SK-N-SH (cell line): ENCODE results near the gene MRM2. TPM values are rescaled to one million over a fixed set of nuclear protein-coding genes. Genes with fewer than 3 reads are reported as not detected.

Experiments
- CTCF ChIA-PET: fragments of 300-600, 350-600 bp; formaldehyde crosslinking; extraction: SDS; loops from one replicate; lab custom pipeline; 2021; lab: Yijun Ruan, JAX
- POLR2A ChIA-PET: fragments of 350-600 bp; sonication (Branson Sonifier 250); formaldehyde crosslinking; extraction: SDS; loops from one replicate; lab custom pipeline; 2020; ENCODE audit warnings: antibody characterized with exemption, inconsistent platforms; lab: Yijun Ruan, JAX
- DNase-seq: peaks from one replicate; pipeline ENCODE4 v3.0.0; 2012
- H2AFZ ChIP-seq: fragments of 200-600 bp; sonication (generic); 2 replicates; pipeline ENCODE4 v1.8.1; 2016; ENCODE audit warnings: antibody characterized with exemption, mild to moderate bottlenecking, low read depth
- H3F3A ChIP-seq: fragments of 200-600 bp; sonication (generic); replicated peaks from 2 replicates; pipeline ENCODE3; 2016; ENCODE audit warnings: antibody characterized with exemption, mild to moderate bottlenecking; ENCODE audit not compliant: insufficient read depth
- H3K27ac ChIP-seq, 2 experiments: fragments of 200-500 bp in 1 of 2; fragments of 200-600 bp in 1 of 2; sonication (Bioruptor generic) in 1 of 2; sonication (generic), shearing (Covaris generic) in 1 of 2; 2 replicates each; pipeline versions ENCODE4 v1.5.1 to v1.6.1; 2014 to 2016; ENCODE audit warnings: low read depth in 2 of 2, inconsistent platforms in 1 of 2, low read length in 1 of 2, mild to moderate bottlenecking in 1 of 2, mixed read lengths in 1 of 2
- H3K27me3 ChIP-seq: fragments of 200-600 bp; sonication (generic), shearing (Covaris generic); 2 replicates; pipeline ENCODE4 v1.6.1; 2016; ENCODE audit warnings: mixed run types; ENCODE audit not compliant: insufficient read depth
- H3K36me3 ChIP-seq, 2 experiments: fragments of 200-500 bp in 1 of 2; fragments of 200-600 bp in 1 of 2; sonication (Bioruptor generic) in 1 of 2; sonication (generic) in 1 of 2; replicated peaks in 1 of 2; 2 replicates each; pipeline versions ENCODE3 to v1.5.1; 2014 to 2016; ENCODE audit warnings: low read length in 1 of 2, mild to moderate bottlenecking in 1 of 2; ENCODE audit not compliant: insufficient read depth in 2 of 2, control insufficient read depth in 1 of 2
- H3K4me1 ChIP-seq, 2 experiments: fragments of 200-500 bp in 1 of 2; fragments of 200-600 bp in 1 of 2; sonication (Bioruptor generic) in 1 of 2; sonication (generic), shearing (Covaris generic) in 1 of 2; 2 replicates each; pipeline versions ENCODE4 v1.5.1 to v1.6.1; 2014 to 2016; ENCODE audit warnings: low read depth in 1 of 2, low read length in 1 of 2, mixed run types in 1 of 2; ENCODE audit not compliant: insufficient read depth in 2 of 2, control insufficient read depth in 1 of 2
- H3K4me2 ChIP-seq: fragments of 200-600 bp; sonication (generic), shearing (Covaris generic); 2 replicates; pipeline ENCODE4 v1.6.1; 2017; ENCODE audit warnings: mixed run types
- H3K4me3 ChIP-seq, 2 experiments: fragments of 200-500 bp in 1 of 2; fragments of 200-600 bp in 1 of 2; sonication (Bioruptor generic) in 1 of 2; sonication (generic), shearing (Covaris generic) in 1 of 2; 2 replicates each; pipeline versions ENCODE4 v1.5.1 to v1.8.1; 2014 to 2016; ENCODE audit warnings: low read depth in 2 of 2, inconsistent platforms in 1 of 2, low read length in 1 of 2, mild to moderate bottlenecking in 1 of 2, mixed read lengths in 1 of 2, moderate library complexity in 1 of 2
- H3K79me2 ChIP-seq: fragments of 200-600 bp; sonication (generic); 2 replicates; pipeline ENCODE4 v1.8.1; 2017; ENCODE audit warnings: mild to moderate bottlenecking; ENCODE audit not compliant: insufficient read depth
- H3K9ac ChIP-seq: fragments of 200-600 bp; sonication (generic); 2 replicates; pipeline ENCODE4 v1.6.1; 2017; ENCODE audit warnings: mixed run types
- H3K9me2 ChIP-seq: fragments of 200-600 bp; sonication (generic); 2 replicates; pipeline ENCODE4 v1.6.1; 2017; ENCODE audit warnings: mixed run types
- H3K9me3 ChIP-seq: fragments of 200-600 bp; sonication (generic); 2 replicates; pipeline ENCODE4 v1.6.1; 2017; ENCODE audit warnings: mixed run types, mild to moderate bottlenecking, moderate library complexity
- H4K20me1 ChIP-seq: fragments of 200-600 bp; sonication (generic); 2 replicates; pipeline ENCODE4 v1.6.1; 2017; ENCODE audit warnings: mild to moderate bottlenecking, mixed run types; ENCODE audit not compliant: insufficient read depth
- EP300 ChIP-seq, 2 experiments: IDR thresholded peaks; 2 replicates each; pipeline versions ENCODE4 v1.4.0 to v1.6.1; 2012; ENCODE audit warnings: borderline replicate concordance in 1 of 2, low read depth in 1 of 2, low read length in 1 of 2
- EZH2phosphoT487 ChIP-seq: fragments of 200-600 bp; sonication (generic); IDR thresholded peaks from 2 replicates; pipeline ENCODE4 v1.6.1; 2017; ENCODE audit warnings: low read depth, mixed run types, mild to moderate bottlenecking, antibody characterized with exemption, moderate library complexity, borderline replicate concordance
- FOSL2 ChIP-seq: IDR thresholded peaks from 2 replicates; pipeline ENCODE4 v1.4.0; 2012; ENCODE audit warnings: low read depth, mild to moderate bottlenecking, moderate library complexity, borderline replicate concordance
- FOXJ3 ChIP-seq: sonication (generic); formaldehyde crosslinking; IDR thresholded peaks from 2 replicates; pipeline ENCODE4 v1.5.1; 2020; ENCODE audit warnings: mild to moderate bottlenecking, missing genetic modification reagents
- FOXM1 ChIP-seq: IDR thresholded peaks from 2 replicates; pipeline ENCODE4 v1.4.0; 2012; ENCODE audit warnings: low read depth, mild to moderate bottlenecking
- GABPA ChIP-seq: IDR thresholded peaks from 2 replicates; pipeline ENCODE4 v1.4.0; 2012; ENCODE audit warnings: low read depth, mild to moderate bottlenecking
- GATA2 ChIP-seq: sonication (generic); formaldehyde crosslinking; IDR thresholded peaks from 2 replicates; pipeline ENCODE4 v1.5.0; 2020; ENCODE audit warnings: mild to moderate bottlenecking, missing genetic modification reagents
- JUND ChIP-seq: IDR thresholded peaks from 2 replicates; pipeline ENCODE4 v1.4.0; 2012
- MAX ChIP-seq: IDR thresholded peaks from 2 replicates; pipeline ENCODE4 v1.4.0; 2012; ENCODE audit warnings: low read depth
- MXI1 ChIP-seq: IDR thresholded peaks from 2 replicates; pipeline ENCODE4 v1.6.1; 2012; ENCODE audit warnings: mild to moderate bottlenecking, low read depth, low read length, improper control_type of control experiment
- NFIC ChIP-seq: IDR thresholded peaks from 2 replicates; pipeline ENCODE4 v1.4.0; 2012; ENCODE audit warnings: borderline replicate concordance
- PBX3 ChIP-seq: IDR thresholded peaks from 2 replicates; pipeline ENCODE4; 2012
- RAD21 ChIP-seq: IDR thresholded peaks from 2 replicates; pipeline ENCODE4 v1.6.1; 2012; ENCODE audit warnings: mild to moderate bottlenecking, low read length
- RCOR1 ChIP-seq: fragments of 150-350 bp; IDR thresholded peaks from 2 replicates; pipeline ENCODE4 v1.6.1; 2017; ENCODE audit warnings: antibody characterized with exemption, low read length
- RFX5 ChIP-seq: IDR thresholded peaks from 2 replicates; pipeline ENCODE4 v1.6.1; 2012; ENCODE audit warnings: mild to moderate bottlenecking, improper control_type of control experiment, low read length
- SIN3A ChIP-seq: IDR thresholded peaks from 2 replicates; pipeline ENCODE4 v1.6.1; 2012; ENCODE audit warnings: low read depth, mild to moderate bottlenecking, low read length, moderate library complexity, borderline replicate concordance
- SMC3 ChIP-seq: IDR thresholded peaks from 2 replicates; pipeline ENCODE4 v1.6.1; 2012; ENCODE audit warnings: low read depth, low read length, improper control_type of control experiment
- TAF1 ChIP-seq: IDR thresholded peaks from 2 replicates; pipeline ENCODE4 v1.6.1; 2012; ENCODE audit warnings: low read depth, mild to moderate bottlenecking, low read length, moderate library complexity, borderline replicate concordance
- ZBTB33 ChIP-seq: IDR thresholded peaks from 2 replicates; pipeline ENCODE4 v1.4.0; 2012; ENCODE audit warnings: low read depth, borderline replicate concordance
- WGBS: methylation state at CpG from one replicate; pipeline ENCODE4 v1.1.6; 2017; ENCODE audit warnings: low lambda C conversion rate; 5-methylcytosine and 5-hydroxymethylcytosine counted together
- polyA plus RNA-seq, 3 experiments: library from polyadenylated mRNA; depleted of rRNA; stranded (reverse); fragments of >200 nt; gene quantifications; 2 replicates each; pipeline ENCODE4 v1.2.3, GENCODE V29; 2012

MRM2 gene
- polyA plus RNA-seq, 1 of the 3 experiments (the other 2 are of a cell fraction): 30.7 TPM

GRCh38 chr7:2257651-2258050 lies 15.6 kb upstream of the MRM2 start (continued):
- TF ChIP-seq FOXM1 (no peak), EZH2phosphoT487 (no peak), MAX (no peak)

GRCh38 chr7:2257046-2257551 lies 15.1 kb upstream of the MRM2 start:
- no peaks in the 10 kb centered on the region for H4K20me1 ChIP-seq
- 96% methylated on average over 21 of the region's 38 CpGs for WGBS
- H3K27me3 ChIP-seq: no peaks in the 10 kb centered on the region
- H3K27ac ChIP-seq: no peak overlapping the region
- no peak overlapping the region for H3K9ac ChIP-seq
- no peak overlapping the region for H3K4me2 ChIP-seq
- TF ChIP-seq GABPA: no peak
- no peak for TF ChIP-seq SIN3A
- TF ChIP-seq ZBTB33: no peak
- no peak for TF ChIP-seq SMC3
- no peak for TF ChIP-seq RCOR1
- peak; percentile 33 for DNase-seq
- H3K4me1 ChIP-seq: peaks cover 0 to 8% of the 10 kb centered on the region in 2 experiments; a peak in 1 of 4 replicates
- H3F3A ChIP-seq: no peaks in the 10 kb centered on the region
- H3K9me2 ChIP-seq: no peaks in the 10 kb centered on the region
- CTCF ChIA-PET: interaction anchor here (1.3 to 1.7 kb wide), 2 partner anchors 9 to 10 kb away, joined by 3 to 7 read pairs; no protein-coding TSS in a partner anchor
- H3K79me2 ChIP-seq: no peaks in the 10 kb centered on the region
- H3K9me3 ChIP-seq: no peaks in the 10 kb centered on the region
- H2AFZ ChIP-seq: no peak overlapping the region
- no peak overlapping the region for H3K4me3 ChIP-seq
- POLR2A ChIA-PET: interaction anchor here (1.6 kb wide), 1 partner anchor 97 kb away, joined by 5 read pairs; no protein-coding TSS in a partner anchor
- H3K36me3 ChIP-seq: peaks cover 0 to 20% of the 10 kb centered on the region in 2 experiments

GRCh38 chr7:2256306-2257045 lies 14.5 kb upstream of the MRM2 start:
- Histone ChIP-seq H3F3A (no peaks in the 10 kb centered on the region), H3K4me1 (peaks cover 0 to 8% of the 10 kb centered on the region in 2 experiments; a peak in 1 of 4 replicates), H3K9ac (no peak overlapping the region), H3K4me3 (no peak overlapping the region), H3K36me3 (peaks cover 0 to 20% of the 10 kb centered on the region in 2 experiments), H3K27me3 (no peaks in the 10 kb centered on the region), H3K4me2 (no peak overlapping the region), H2AFZ (no peak overlapping the region), H3K79me2 (no peaks in the 10 kb centered on the region; the same call in 1 of the 2 replicates), H4K20me1 (no peaks in the 10 kb centered on the region), H3K9me3 (no peaks in the 10 kb centered on the region), H3K9me2 (no peaks in the 10 kb centered on the region), H3K27ac (no peak overlapping the region)
- ChIA-PET POLR2A (interaction anchor here (0.6 to 1.6 kb wide), 2 partner anchors 86 to 97 kb away, joined by 3 to 5 read pairs; no protein-coding TSS in a partner anchor), CTCF (interaction anchor here (1.3 kb wide), 1 partner anchor 10 kb away, joined by 3 read pairs; no protein-coding TSS in a partner anchor)
- WGBS: 95% methylated on average over 44 of the region's 44 CpGs
- DNase-seq: peak; percentile 34
- TF ChIP-seq TAF1 (no peak), NFIC (no peak), RAD21 (no peak), SIN3A (no peak), RFX5 (no peak), FOXM1 (no peak), FOSL2 (no peak), SMC3 (no peak), FOXJ3 (CRISPR knock-in tag) (no peak), MAX (no peak), GATA2 (no peak), MXI1 (no peak), PBX3 (no peak), JUND (no peak), EP300 (IDR thresholded peaks at IDR 0.05; ENCODE audit: borderline replicate concordance in 1 of 2, low read depth in 1 of 2, low read length in 1 of 2) (no peak)
